Caco-2 (cell line): ENCODE results near the gene POLR1C. TPM values are rescaled to one million over a fixed set of nuclear protein-coding genes. Genes with fewer than 3 reads are reported as not detected.

Source experiments
- BruUV-seq: library from RNA; stranded (reverse); fragments of 400-500 nt; replicated peaks from 2 replicates; lab custom pipeline; 2021; lab: Mats Ljungman, UMichigan
- CTCF ChIA-PET: fragments of 300-600 bp; sonication (Branson Sonifier 250); formaldehyde crosslinking; loops from one replicate; lab custom pipeline; 2022; ENCODE audit warnings: antibody characterized with exemption; lab: Charles Lee
- POLR2A ChIA-PET: fragments of 300-600 bp; sonication (Branson Sonifier 250); formaldehyde crosslinking; loops from one replicate; lab custom pipeline; 2022; ENCODE audit warnings: antibody characterized with exemption; lab: Charles Lee
- DNase-seq, 2 experiments: peaks; one replicate each; pipeline versions ENCODE4 v3.0.0 to v3.0.0-alpha.2; 2020 to 2022
- H3K27me3 ChIP-seq: replicated peaks from 2 replicates; pipeline ENCODE4 v1.6.0; 2011; ENCODE audit warnings: low read length; ENCODE audit not compliant: control insufficient read depth, insufficient read depth
- H3K36me3 ChIP-seq: 2 replicates; pipeline ENCODE4 v1.5.1; 2011; ENCODE audit warnings: low read length; ENCODE audit not compliant: control insufficient read depth, insufficient read depth
- H3K4me1 ChIP-seq: fragments of 250-450 bp; sonication (Bioruptor Pico); 2 replicates; pipeline ENCODE4 v1.5.1; 2020; ENCODE audit warnings: mild to moderate bottlenecking
- H3K4me3 ChIP-seq: 2 replicates; pipeline ENCODE4 v1.5.1; 2011; ENCODE audit warnings: low read depth, mild to moderate bottlenecking, control low read depth, low read length
- H3K9me3 ChIP-seq: fragments of 250-450 bp; sonication (Bioruptor Pico); 2 replicates; pipeline ENCODE4 v1.5.1; 2020; ENCODE audit warnings: mild to moderate bottlenecking, moderate library complexity
- H3K27ac Mint-ChIP-seq: one replicate; pipeline ENCODE4 v1.8.0; 2022; ENCODE audit warnings: mixed read lengths; ENCODE audit not compliant: unreplicated experiment
- H3K27me3 Mint-ChIP-seq: one replicate; pipeline ENCODE4 v1.8.0; 2022; ENCODE audit warnings: mixed read lengths; ENCODE audit not compliant: insufficient read depth, unreplicated experiment
- H3K36me3 Mint-ChIP-seq: one replicate; pipeline ENCODE4 v1.8.0; 2022; ENCODE audit warnings: mild to moderate bottlenecking, mixed read lengths; ENCODE audit not compliant: insufficient read depth, unreplicated experiment
- H3K4me1 Mint-ChIP-seq: one replicate; pipeline ENCODE4 v1.8.0; 2022; ENCODE audit warnings: low read depth, mixed read lengths; ENCODE audit not compliant: unreplicated experiment
- H3K4me3 Mint-ChIP-seq: one replicate; pipeline ENCODE4 v1.8.0; 2022; ENCODE audit warnings: mild to moderate bottlenecking, moderate library complexity, mixed read lengths; ENCODE audit not compliant: unreplicated experiment
- H3K9me3 Mint-ChIP-seq: one replicate; pipeline ENCODE4 v1.8.0; 2022; ENCODE audit warnings: mixed read lengths; ENCODE audit not compliant: unreplicated experiment
- intact Hi-C: fragments of 100-400 bp; cut with micrococcal nuclease; formaldehyde crosslinking; loops from one replicate; pipeline ENCODE4 v1.10.0; 2022; ENCODE audit not compliant: unreplicated experiment
- total RNA-seq: library from RNA; stranded (reverse); gene quantifications from 2 replicates; pipeline ENCODE4 v1.2.3, GENCODE V29; 2022
- TF ChIP-seq, protein P1 (sequence below), 2 experiments: fragments of 200-600 bp in 1 of 2; IDR thresholded peaks; 1 replicate in 1 of 2; 2 replicates in 1 of 2; pipeline versions ENCODE4 v1.5.1 to v1.8.0; 2011 to 2022; ENCODE audit warnings: antibody characterized with exemption in 1 of 2, control low read depth in 1 of 2, inconsistent platforms in 1 of 2, low read depth in 1 of 2, low read length in 1 of 2, mild to moderate bottlenecking in 1 of 2, moderate library complexity in 1 of 2; ENCODE audit not compliant: insufficient read depth in 1 of 2, severe bottlenecking in 1 of 2, unreplicated experiment in 1 of 2

The POLR1C gene
- total RNA-seq, 1 experiment from 2014 or later, result 43.7 TPM

DNA sequence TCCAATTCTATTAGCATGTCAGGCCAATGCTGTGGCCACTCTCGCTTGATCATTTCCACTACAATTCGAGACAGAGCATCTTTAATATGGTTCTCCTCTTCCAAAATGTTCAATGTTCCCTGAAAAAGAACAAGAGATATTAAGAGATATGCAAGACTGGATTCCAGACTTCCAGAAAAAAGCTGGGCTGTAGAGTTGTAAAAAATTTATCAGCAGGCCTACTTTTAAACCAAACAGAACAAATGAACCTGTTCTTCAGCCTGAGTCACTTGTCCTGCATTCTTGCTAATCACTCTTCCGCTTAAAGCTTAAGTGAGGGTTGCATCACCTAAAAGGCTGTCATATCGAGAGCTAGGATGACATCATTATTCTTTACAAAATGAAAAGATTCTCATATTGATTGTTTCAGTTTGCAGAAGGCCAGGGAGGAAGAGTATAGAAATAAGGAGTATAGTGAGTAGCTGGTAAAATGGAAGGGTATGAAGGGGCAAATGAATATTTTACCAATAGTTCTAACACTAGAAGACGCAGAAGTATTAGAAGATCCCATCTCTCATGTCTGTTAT, 54.1 kb downstream of the POLR1C start:
- H3K4me1 Mint-ChIP-seq, result peaks cover 7% of the 10 kb centered on the region
- intact Hi-C loops, result no loop called here
- no peak overlapping the region for H3K4me3 Mint-ChIP-seq
- no peak overlapping the region for H3K4me3 ChIP-seq
- H3K36me3 Mint-ChIP-seq, result peaks cover 68% of the 10 kb centered on the region
- H3K27me3 ChIP-seq, result no peaks in the 10 kb centered on the region
- no peaks in the 10 kb centered on the region for H3K27me3 Mint-ChIP-seq
- peaks cover 7% of the 10 kb centered on the region; the same call in 1 of the 2 replicates for H3K4me1 ChIP-seq
- CTCF ChIA-PET, result no interaction called here
- peak overlapping the region; percentile 77 for H3K27ac Mint-ChIP-seq
- peak in 1 of 2 experiments; percentile 42 for DNase-seq
- no peaks in the 10 kb centered on the region for H3K9me3 ChIP-seq
- no TSS peak for BruUV-seq
- no peaks in the 10 kb centered on the region; the same call in 1 of the 2 replicates for H3K36me3 ChIP-seq
- POLR2A ChIA-PET, result interaction anchor here (0.6 kb wide), 1 partner anchor 56 kb away, joined by 3 read pairs; no protein-coding TSS in a partner anchor
- no peaks in the 10 kb centered on the region for H3K9me3 Mint-ChIP-seq
- TF ChIP-seq, protein P1, sequence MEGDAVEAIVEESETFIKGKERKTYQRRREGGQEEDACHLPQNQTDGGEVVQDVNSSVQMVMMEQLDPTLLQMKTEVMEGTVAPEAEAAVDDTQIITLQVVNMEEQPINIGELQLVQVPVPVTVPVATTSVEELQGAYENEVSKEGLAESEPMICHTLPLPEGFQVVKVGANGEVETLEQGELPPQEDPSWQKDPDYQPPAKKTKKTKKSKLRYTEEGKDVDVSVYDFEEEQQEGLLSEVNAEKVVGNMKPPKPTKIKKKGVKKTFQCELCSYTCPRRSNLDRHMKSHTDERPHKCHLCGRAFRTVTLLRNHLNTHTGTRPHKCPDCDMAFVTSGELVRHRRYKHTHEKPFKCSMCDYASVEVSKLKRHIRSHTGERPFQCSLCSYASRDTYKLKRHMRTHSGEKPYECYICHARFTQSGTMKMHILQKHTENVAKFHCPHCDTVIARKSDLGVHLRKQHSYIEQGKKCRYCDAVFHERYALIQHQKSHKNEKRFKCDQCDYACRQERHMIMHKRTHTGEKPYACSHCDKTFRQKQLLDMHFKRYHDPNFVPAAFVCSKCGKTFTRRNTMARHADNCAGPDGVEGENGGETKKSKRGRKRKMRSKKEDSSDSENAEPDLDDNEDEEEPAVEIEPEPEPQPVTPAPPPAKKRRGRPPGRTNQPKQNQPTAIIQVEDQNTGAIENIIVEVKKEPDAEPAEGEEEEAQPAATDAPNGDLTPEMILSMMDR (IDR thresholded peaks at IDR 0.05; ENCODE audit: insufficient read depth in 1 of 2, low read depth in 1 of 2, low read length in 1 of 2, severe bottlenecking in 1 of 2, unreplicated experiment in 1 of 2), result no peak

Other genes starting within 250 kb of the POLR1C start
- not detected in 2 replicates for gene SLC22A7, start 218.8 kb upstream of the POLR1C start, total RNA-seq
- gene CRIP3, start 208.3 kb upstream of the POLR1C start, total RNA-seq, result not detected in 2 replicates
- 11.2 and 11.7 TPM in 2 replicates for gene ZNF318, start 147.4 kb upstream of the POLR1C start, total RNA-seq
- 40.1 and 45.1 TPM in 2 replicates for gene ABCC10, start 89.5 kb upstream of the POLR1C start, total RNA-seq
- 0.75 and 1.2 TPM in 2 replicates for gene DLK2, start 61.5 kb upstream of the POLR1C start, total RNA-seq
- 34.0 and 39.4 TPM in 2 replicates for gene TJAP1, start 39.5 kb upstream of the POLR1C start, total RNA-seq
- 0.14 and 0.19 TPM in 2 replicates for gene LRRC73, start 6.7 kb upstream of the POLR1C start, total RNA-seq
- 83.3 and 99.8 TPM in 2 replicates for gene YIPF3, start 163 bp upstream of the POLR1C start, total RNA-seq
- 79.3 and 93.4 TPM in 2 replicates for gene XPO5, start 58.9 kb downstream of the POLR1C start, total RNA-seq
- gene POLH, start 59.1 kb downstream of the POLR1C start, total RNA-seq, result 12.3 and 14.2 TPM in 2 replicates
- 44.2 and 47.2 TPM in 2 replicates for gene GTPBP2, start 112.2 kb downstream of the POLR1C start, total RNA-seq
- gene MAD2L1BP, start 118.8 kb downstream of the POLR1C start, total RNA-seq, result 33.1 and 33.5 TPM in 2 replicates
- gene RSPH9, start 127.9 kb downstream of the POLR1C start, total RNA-seq, result not detected in 2 replicates
- 65.4 and 66.7 TPM in 2 replicates for gene MRPS18A, start 170.7 kb downstream of the POLR1C start, total RNA-seq